HEK293T (cell line): ENCODE data around the gene EPG5.

Source experiments
- CTCF ChIA-PET: fragments of 350-600 bp; formaldehyde crosslinking; extraction: SDS; loops from one replicate; lab custom pipeline; 2021; ENCODE audit warnings: antibody characterized with exemption, inconsistent platforms; lab: Yijun Ruan, JAX
- POLR2A ChIA-PET: fragments of 350-600 bp; formaldehyde crosslinking; extraction: SDS; loops from one replicate; lab custom pipeline; 2020; ENCODE audit warnings: antibody characterized with exemption, inconsistent platforms; lab: Yijun Ruan, JAX
- DNase-seq: peaks from one replicate; pipeline ENCODE4 v3.0.0; 2012; ENCODE audit warnings: mixed read lengths; ENCODE audit errors: extremely low spot score
- ARNT ChIP-seq: fragments of 450-650 bp; IDR thresholded peaks from 2 replicates; pipeline ENCODE4 v1.6.1; 2017; ENCODE audit warnings: mild to moderate bottlenecking
- BHLHE40 ChIP-seq: fragments of 450-650 bp; IDR thresholded peaks from 2 replicates; pipeline ENCODE4 v1.6.1; 2016; ENCODE audit warnings: mild to moderate bottlenecking, moderate library complexity, borderline replicate concordance
- CTBP1 ChIP-seq: fragments of 450-650 bp; IDR thresholded peaks from 2 replicates; pipeline ENCODE4 v1.6.1; 2016; ENCODE audit warnings: borderline replicate concordance
- ELF4 ChIP-seq: fragments of 450-650 bp; IDR thresholded peaks from 2 replicates; pipeline ENCODE4 v1.6.1; 2017; ENCODE audit warnings: antibody characterized with exemption
- FOXA1 ChIP-seq: fragments of 450-650 bp; IDR thresholded peaks from 2 replicates; pipeline ENCODE4 v1.6.1; 2016; ENCODE audit warnings: mild to moderate bottlenecking
- FOXK2 ChIP-seq: fragments of 450-650 bp; IDR thresholded peaks from 2 replicates; pipeline ENCODE4 v1.6.1; 2016; ENCODE audit warnings: mild to moderate bottlenecking
- FOXM1 ChIP-seq: fragments of 450-650 bp; IDR thresholded peaks from 2 replicates; pipeline ENCODE4 v1.6.1; 2017; ENCODE audit warnings: mild to moderate bottlenecking, borderline replicate concordance
- HDGF ChIP-seq: fragments of 450-650 bp; IDR thresholded peaks from 2 replicates; pipeline ENCODE4 v1.6.1; 2017; ENCODE audit warnings: antibody characterized with exemption, borderline replicate concordance
- L3MBTL2 ChIP-seq: fragments of 450-650 bp; conservative IDR thresholded peaks from 2 replicates; pipeline ENCODE4 v1.6.1; 2016; ENCODE audit warnings: mild to moderate bottlenecking
- LEF1 ChIP-seq: fragments of 450-650 bp; IDR thresholded peaks from 2 replicates; pipeline ENCODE4 v1.6.1; 2017; ENCODE audit warnings: mild to moderate bottlenecking, borderline replicate concordance
- NFRKB ChIP-seq: fragments of 450-650 bp; IDR thresholded peaks from 2 replicates; pipeline ENCODE4 v1.6.1; 2016; ENCODE audit warnings: mild to moderate bottlenecking, moderate library complexity
- SUZ12 ChIP-seq: fragments of 450-650 bp; IDR thresholded peaks from 2 replicates; pipeline ENCODE4 v1.6.1; 2016; ENCODE audit warnings: mild to moderate bottlenecking
- TARDBP ChIP-seq: fragments of 450-650 bp; IDR thresholded peaks from 2 replicates; pipeline ENCODE4 v1.6.1; 2016
- ZNF384 ChIP-seq: fragments of 450-650 bp; IDR thresholded peaks from 2 replicates; pipeline ENCODE4 v1.6.1; 2016
- TF ChIP-seq, protein P1 (sequence below): fragments of 450-650 bp; IDR thresholded peaks from 2 replicates; pipeline ENCODE4 v1.6.1; 2016

Gene EPG5

DNA sequence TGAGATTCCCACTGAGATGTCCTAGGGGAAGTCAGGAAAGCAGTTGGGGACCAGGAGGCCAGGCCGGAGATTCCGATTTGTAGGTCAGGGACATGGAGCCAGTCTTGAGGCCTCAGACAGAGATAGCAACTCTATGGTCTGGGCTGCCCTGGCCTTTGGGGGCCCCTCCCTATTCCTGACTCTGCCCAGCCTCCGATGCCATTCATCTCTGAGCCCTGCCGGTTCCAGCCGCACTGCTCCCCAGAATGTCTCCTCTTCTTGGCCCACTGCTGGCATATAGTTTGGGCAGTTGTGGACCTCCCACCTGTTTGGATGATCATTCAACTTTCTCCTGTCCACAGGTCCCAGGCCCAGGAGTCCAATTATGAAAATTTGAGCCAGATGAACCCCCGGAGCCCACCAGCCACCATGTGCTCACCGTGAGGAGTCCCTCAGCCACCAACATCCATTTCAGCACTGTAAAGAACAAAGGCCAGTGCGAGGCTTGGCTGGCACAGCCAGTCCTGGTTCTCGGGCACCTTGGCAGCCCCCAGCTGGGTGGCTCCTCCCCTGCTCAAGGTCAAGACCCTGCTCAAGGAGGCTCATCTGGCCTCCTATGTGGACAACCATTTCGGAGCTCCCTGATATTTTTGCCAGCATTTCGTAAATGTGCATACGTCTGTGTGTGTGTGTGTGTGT is 125.2 kb downstream of the EPG5 start:
- TF ChIP-seq CTBP1: no peak
- no peak for TF ChIP-seq FOXK2
- no peak for TF ChIP-seq TARDBP
- TF ChIP-seq FOXM1: no peak
- TF ChIP-seq SUZ12: no peak
- no peak for TF ChIP-seq ARNT
- ChIA-PET CTCF (no interaction called here), POLR2A (no interaction called here)
- no peak for DNase-seq

DNA sequence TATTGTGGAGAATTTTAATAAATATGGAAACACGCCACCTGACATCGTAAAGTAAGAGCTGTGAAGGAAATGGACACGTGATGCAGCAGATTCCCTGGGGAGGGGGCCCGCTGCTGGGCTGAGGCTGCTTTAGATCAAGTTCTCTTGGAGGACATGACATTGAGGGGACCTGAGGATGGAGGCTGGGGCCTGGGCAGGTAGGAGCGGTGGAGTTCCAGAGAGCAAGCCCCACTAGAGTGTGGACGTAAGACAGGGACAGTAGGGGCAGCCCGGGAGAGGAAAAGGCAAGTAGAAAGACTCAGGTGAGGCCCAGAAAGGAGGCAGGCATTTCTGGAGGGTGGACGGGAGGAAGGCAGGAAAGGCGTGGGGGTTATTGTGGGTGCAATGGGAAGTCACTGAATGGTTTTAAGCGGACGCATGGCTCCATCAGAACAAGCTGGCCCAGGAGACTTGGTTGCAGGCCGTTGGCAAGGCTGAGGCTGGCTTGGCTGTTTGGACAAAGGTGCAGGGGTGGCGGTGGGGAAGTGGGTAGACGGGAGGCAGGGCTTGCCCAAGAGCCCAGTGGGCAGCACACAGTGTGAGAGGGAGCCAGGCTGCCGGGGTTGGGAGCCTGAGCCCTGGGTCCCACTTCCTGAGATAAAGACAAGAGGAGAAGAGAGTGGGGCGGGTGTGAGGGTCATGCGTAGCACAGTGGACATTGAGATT is 125.9 kb downstream of the EPG5 start:
- ChIA-PET POLR2A (no interaction called here), CTCF (no interaction called here)
- TF ChIP-seq ELF4 (no peak), ZNF384 (no peak), BHLHE40 (no peak), FOXA1 (no peak), TARDBP (no peak), LEF1 (no peak), HDGF (no peak), NFRKB (no peak), ARNT (no peak), CTBP1 (no peak), FOXK2 (no peak), L3MBTL2 (no peak)
- no peak for DNase-seq

DNA sequence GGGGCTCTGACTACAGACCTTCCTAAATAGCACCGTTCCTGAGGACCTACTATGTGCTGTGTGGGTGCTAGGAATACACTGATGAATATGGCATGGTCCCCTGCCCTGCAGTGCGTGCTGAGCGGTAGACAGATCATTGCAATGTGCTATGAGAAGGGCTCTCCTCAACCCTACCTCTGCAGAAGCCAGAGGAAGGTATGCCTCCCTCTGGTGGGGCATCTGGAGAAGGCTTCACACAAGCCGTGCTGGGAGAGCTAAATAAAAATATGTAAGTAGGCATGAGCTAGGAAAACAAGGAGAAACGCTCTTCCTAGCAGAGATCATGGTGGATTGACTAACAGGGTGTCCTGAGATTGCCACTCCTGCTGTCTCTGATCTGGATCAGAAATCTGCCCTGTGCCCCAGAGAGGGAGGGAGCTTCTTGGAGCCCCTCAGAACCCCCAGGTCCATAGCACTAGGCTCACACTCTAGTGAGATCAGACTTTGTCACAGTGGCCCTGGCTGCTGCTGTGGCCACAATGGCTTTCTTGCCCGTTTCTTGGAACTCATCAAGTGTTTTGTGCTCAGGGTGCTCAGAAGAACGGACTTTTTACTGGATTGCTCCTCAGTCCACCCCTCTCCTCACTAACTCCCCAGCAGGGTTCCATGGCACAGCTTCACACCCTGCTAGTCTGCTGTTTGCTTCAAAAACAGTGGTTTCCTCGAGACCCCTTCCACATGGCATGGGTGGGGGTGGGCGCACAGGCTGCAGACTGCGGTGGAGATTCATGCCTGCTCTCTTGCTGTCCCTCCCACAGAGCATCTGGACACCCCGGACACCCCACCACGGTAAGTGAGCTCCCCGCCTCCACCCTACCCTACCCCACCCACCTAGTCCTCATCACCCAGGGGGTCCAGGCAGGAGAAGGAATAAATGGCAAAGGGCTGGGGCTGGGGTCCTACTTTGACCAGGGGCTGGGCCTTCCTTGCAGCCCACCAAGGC is 127.4 kb downstream of the EPG5 start:
- no peak for TF ChIP-seq FOXM1
- TF ChIP-seq L3MBTL2: no peak
- TF ChIP-seq ZNF384: no peak
- no peak for TF ChIP-seq HDGF
- TF ChIP-seq, protein P1, sequence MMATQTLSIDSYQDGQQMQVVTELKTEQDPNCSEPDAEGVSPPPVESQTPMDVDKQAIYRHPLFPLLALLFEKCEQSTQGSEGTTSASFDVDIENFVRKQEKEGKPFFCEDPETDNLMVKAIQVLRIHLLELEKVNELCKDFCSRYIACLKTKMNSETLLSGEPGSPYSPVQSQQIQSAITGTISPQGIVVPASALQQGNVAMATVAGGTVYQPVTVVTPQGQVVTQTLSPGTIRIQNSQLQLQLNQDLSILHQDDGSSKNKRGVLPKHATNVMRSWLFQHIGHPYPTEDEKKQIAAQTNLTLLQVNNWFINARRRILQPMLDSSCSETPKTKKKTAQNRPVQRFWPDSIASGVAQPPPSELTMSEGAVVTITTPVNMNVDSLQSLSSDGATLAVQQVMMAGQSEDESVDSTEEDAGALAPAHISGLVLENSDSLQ: no peak
- no peak for TF ChIP-seq FOXA1
- TF ChIP-seq FOXK2: no peak
- no peak for TF ChIP-seq ARNT
- TF ChIP-seq BHLHE40: no peak
- no peak for TF ChIP-seq NFRKB
- no peak for TF ChIP-seq SUZ12
- ChIA-PET POLR2A (no interaction called here), CTCF (interaction anchor here (0.6 kb wide), 1 partner anchor 234 kb away, joined by 3 read pairs; no protein-coding TSS in a partner anchor)
- peak; percentile 16 for DNase-seq

DNA sequence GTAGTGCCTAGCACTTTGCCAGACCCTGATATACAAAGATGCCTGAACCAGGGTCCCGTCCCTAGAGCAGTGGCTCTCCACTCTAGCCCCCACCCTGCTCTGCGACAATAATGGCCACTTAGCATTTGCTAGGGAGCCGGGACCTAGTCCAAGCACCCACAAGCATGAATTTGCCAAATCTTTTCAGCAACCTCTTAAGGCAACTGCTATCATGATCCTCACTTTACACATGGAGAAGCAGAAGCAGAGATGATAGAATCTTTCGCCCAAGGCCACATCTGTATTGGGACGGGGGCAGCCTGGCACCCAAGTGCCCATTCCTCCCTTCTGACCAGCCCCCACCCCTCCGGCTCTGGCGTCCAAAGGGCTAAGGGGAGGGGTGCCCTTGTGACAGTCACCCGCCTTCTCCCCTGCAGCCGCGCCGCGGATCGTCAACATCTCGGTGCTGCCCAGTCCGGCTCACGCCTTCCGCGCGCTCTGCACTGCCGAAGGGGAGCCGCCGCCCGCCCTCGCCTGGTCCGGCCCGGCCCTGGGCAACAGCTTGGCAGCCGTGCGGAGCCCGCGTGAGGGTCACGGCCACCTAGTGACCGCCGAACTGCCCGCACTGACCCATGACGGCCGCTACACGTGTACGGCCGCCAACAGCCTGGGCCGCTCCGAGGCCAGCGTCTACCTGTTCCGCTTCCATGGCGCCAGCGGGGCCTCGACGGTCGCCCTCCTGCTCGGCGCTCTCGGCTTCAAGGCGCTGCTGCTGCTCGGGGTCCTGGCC is 128.6 kb downstream of the EPG5 start:
- no peak for DNase-seq
- ChIA-PET CTCF (no interaction called here), POLR2A (no interaction called here)
- TF ChIP-seq, protein P1: no peak
- TF ChIP-seq ARNT: no peak
- no peak for TF ChIP-seq ZNF384
- no peak for TF ChIP-seq FOXA1
- TF ChIP-seq SUZ12: no peak
- TF ChIP-seq LEF1: no peak
- no peak for TF ChIP-seq HDGF

DNA sequence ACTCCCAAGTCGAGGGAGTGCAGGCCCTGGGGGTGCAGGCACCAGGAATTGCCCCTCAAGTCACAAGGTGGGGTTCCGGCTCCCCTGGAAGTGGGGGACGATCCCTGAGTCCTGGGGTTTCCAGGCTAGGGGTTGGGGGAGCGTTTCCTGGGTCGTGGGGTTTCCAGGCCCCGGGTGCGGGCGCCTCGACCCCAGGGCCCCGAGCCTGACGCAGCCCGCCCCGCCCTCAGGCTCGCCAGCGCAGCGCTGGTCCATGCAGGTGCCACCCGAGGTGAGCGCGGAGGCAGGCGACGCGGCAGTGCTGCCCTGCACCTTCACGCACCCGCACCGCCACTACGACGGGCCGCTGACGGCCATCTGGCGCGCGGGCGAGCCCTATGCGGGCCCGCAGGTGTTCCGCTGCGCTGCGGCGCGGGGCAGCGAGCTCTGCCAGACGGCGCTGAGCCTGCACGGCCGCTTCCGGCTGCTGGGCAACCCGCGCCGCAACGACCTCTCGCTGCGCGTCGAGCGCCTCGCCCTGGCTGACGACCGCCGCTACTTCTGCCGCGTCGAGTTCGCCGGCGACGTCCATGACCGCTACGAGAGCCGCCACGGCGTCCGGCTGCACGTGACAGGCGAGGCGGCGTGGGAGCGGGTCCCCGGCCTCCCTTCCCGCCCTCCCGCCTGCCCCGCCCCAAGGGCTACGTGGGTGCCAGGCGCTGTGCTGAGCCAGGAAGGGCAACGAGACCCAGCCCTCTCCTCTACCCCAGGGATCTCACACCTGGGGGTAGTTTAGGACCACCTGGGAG is 129.7 kb downstream of the EPG5 start:
- no peak for TF ChIP-seq SUZ12
- TF ChIP-seq FOXA1: no peak
- TF ChIP-seq FOXM1: no peak
- TF ChIP-seq LEF1: no peak
- no peak for TF ChIP-seq ZNF384
- no peak for TF ChIP-seq BHLHE40
- no peak for TF ChIP-seq L3MBTL2
- no peak for TF ChIP-seq NFRKB
- no peak for TF ChIP-seq HDGF
- no peak for TF ChIP-seq FOXK2
- TF ChIP-seq TARDBP: no peak
- TF ChIP-seq, protein P1: no peak
- TF ChIP-seq ELF4: no peak
- DNase-seq: no peak
- ChIA-PET CTCF (no interaction called here), POLR2A (no interaction called here)
